Neural cell (in vitro differentiated cells): ENCODE data around the gene CCDC88A. TPM values are rescaled to one million over a fixed set of nuclear protein-coding genes. Genes with fewer than 3 reads are reported as not detected.

Experiments
- H2AFZ ChIP-seq: fragments of 200-600, 300-800 bp; sonication (generic), shearing (Covaris generic); 2 replicates; pipeline ENCODE4 v1.6.0; 2014; ENCODE audit warnings: low read depth, mild to moderate bottlenecking, antibody characterized with exemption, low read length, moderate library complexity
- H3F3A ChIP-seq: fragments of 200-600 bp; shearing (Covaris generic); 2 replicates; pipeline ENCODE4 v1.6.1; 2016; ENCODE audit warnings: mild to moderate bottlenecking, moderate library complexity, mixed read lengths, antibody characterized with exemption, low read length; ENCODE audit not compliant: insufficient read depth, poor library complexity, severe bottlenecking
- H3K27ac ChIP-seq: fragments of 200-600, 300-800 bp; sonication (generic), shearing (Covaris generic); 2 replicates; pipeline ENCODE4 v1.5.1; 2014; ENCODE audit warnings: mild to moderate bottlenecking, low read length, moderate library complexity
- H3K27me3 ChIP-seq: fragments of 300-800, 200-600 bp; sonication (generic), shearing (Covaris generic); 2 replicates; pipeline ENCODE4 v1.6.0; 2014; ENCODE audit warnings: mild to moderate bottlenecking, low read depth, low read length, moderate library complexity; ENCODE audit not compliant: insufficient read depth
- H3K36me3 ChIP-seq: fragments of 300-800, 200-600 bp; sonication (generic), shearing (Covaris generic); 2 replicates; pipeline ENCODE4 v1.5.1; 2014; ENCODE audit warnings: mild to moderate bottlenecking, antibody characterized with exemption, low read length, moderate library complexity; ENCODE audit not compliant: insufficient read depth
- H3K4me2 ChIP-seq: fragments of 300-800, 200-600 bp; sonication (generic), shearing (Covaris generic); 2 replicates; pipeline ENCODE4 v1.6.0; 2014; ENCODE audit warnings: mild to moderate bottlenecking, low read length
- H3K4me3 ChIP-seq: fragments of 300-800, 200-600 bp; sonication (generic), shearing (Covaris generic); 2 replicates; pipeline ENCODE4 v1.5.1; 2014; ENCODE audit warnings: mild to moderate bottlenecking, low read length, moderate library complexity
- H3K79me2 ChIP-seq: fragments of 200-600 bp; shearing (Covaris generic); replicated peaks from 2 replicates; pipeline ENCODE4 v1.6.0; 2014; ENCODE audit warnings: mild to moderate bottlenecking, low read length, moderate library complexity; ENCODE audit not compliant: insufficient read depth
- H3K9ac ChIP-seq: fragments of 300-800, 200-600 bp; sonication (generic), shearing (Covaris generic); 2 replicates; pipeline ENCODE4 v1.6.1; 2016; ENCODE audit warnings: mild to moderate bottlenecking, low read length, mixed read lengths
- H3K9me2 ChIP-seq: fragments of 200-600 bp; shearing (Covaris generic); 2 replicates; pipeline ENCODE4 v1.6.1; 2016; ENCODE audit warnings: mild to moderate bottlenecking, low read length, mixed read lengths; ENCODE audit not compliant: insufficient read depth
- H3K9me3 ChIP-seq: fragments of 200-600, 300-800 bp; sonication (generic), shearing (Covaris generic); 2 replicates; pipeline ENCODE4 v1.6.1; 2016; ENCODE audit warnings: mild to moderate bottlenecking, mixed run types, low read length, moderate library complexity, mixed read lengths
- H4K20me1 ChIP-seq: fragments of 200-600 bp; shearing (Covaris generic); 2 replicates; pipeline ENCODE4 v1.6.1; 2016; ENCODE audit warnings: mild to moderate bottlenecking, mixed run types; ENCODE audit not compliant: insufficient read depth
- CTCF ChIP-seq: fragments of 450-650 bp; IDR thresholded peaks from 2 replicates; pipeline ENCODE4 v1.5.1; 2014; ENCODE audit warnings: antibody characterized with exemption, mild to moderate bottlenecking, moderate library complexity; ENCODE audit not compliant: poor library complexity, severe bottlenecking
- EP300 ChIP-seq: fragments of 450-650 bp; conservative IDR thresholded peaks from 2 replicates; pipeline ENCODE4 v1.6.1; 2014; ENCODE audit warnings: antibody characterized with exemption, mild to moderate bottlenecking, moderate library complexity; ENCODE audit not compliant: poor library complexity, severe bottlenecking
- EZH2 ChIP-seq: fragments of 200-600, 300-800 bp; shearing (Covaris generic), sonication (generic); IDR thresholded peaks from 2 replicates; pipeline ENCODE4 v1.6.1; 2014; ENCODE audit warnings: antibody characterized with exemption, low read length, borderline replicate concordance, mild to moderate bottlenecking; ENCODE audit not compliant: insufficient read depth, poor library complexity, severe bottlenecking
- MXI1 ChIP-seq: fragments of 450-650 bp; conservative IDR thresholded peaks from 2 replicates; pipeline ENCODE4 v1.6.1; 2014; ENCODE audit warnings: antibody characterized with exemption, mild to moderate bottlenecking; ENCODE audit not compliant: poor library complexity, severe bottlenecking
- POLR2AphosphoS5 ChIP-seq: IDR thresholded peaks from 2 replicates; pipeline ENCODE4 v1.6.1; 2012
- RAD21 ChIP-seq: fragments of 450-650 bp; conservative IDR thresholded peaks from 2 replicates; pipeline ENCODE4 v1.6.1; 2014; ENCODE audit warnings: antibody characterized with exemption, mild to moderate bottlenecking, moderate library complexity
- REST ChIP-seq: IDR thresholded peaks from 2 replicates; pipeline ENCODE4 v1.6.1; 2012; ENCODE audit warnings: borderline replicate concordance
- SMC3 ChIP-seq: fragments of 450-650 bp; conservative IDR thresholded peaks from 2 replicates; pipeline ENCODE4 v1.6.1; 2014; ENCODE audit warnings: antibody characterized with exemption, mild to moderate bottlenecking, moderate library complexity; ENCODE audit not compliant: poor library complexity
- TAF1 ChIP-seq: IDR thresholded peaks from 2 replicates; pipeline ENCODE4 v1.6.1; 2012; ENCODE audit warnings: low read depth
- polyA plus RNA-seq: library from polyadenylated mRNA; depleted of rRNA; stranded (reverse); fragments of >200 nt; gene quantifications from 2 replicates; pipeline ENCODE4 v1.2.3, GENCODE V29; 2014

Gene CCDC88A
- polyA plus RNA-seq, 1 donor from 2014 or later = 224 TPM

GRCh38 chr2:55370208-55370607 is 49.4 kb downstream of the CCDC88A start:
- Histone ChIP-seq H3K9me3 (no peaks in the 10 kb centered on the region), H3K4me3 (no peak overlapping the region), H3K27me3 (no peaks in the 10 kb centered on the region), H2AFZ (no peak overlapping the region), H3K79me2 (no peaks in the 10 kb centered on the region), H3K27ac (no peak overlapping the region), H3K36me3 (no peaks in the 10 kb centered on the region), H3F3A (no peaks in the 10 kb centered on the region), H3K9ac (no peak overlapping the region), H4K20me1 (no peaks in the 10 kb centered on the region), H3K9me2 (no peaks in the 10 kb centered on the region), H3K4me2 (no peak overlapping the region)
- TF ChIP-seq CTCF (no peak), EP300 (no peak), RAD21 (no peak), POLR2AphosphoS5 (no peak), EZH2 (no peak), REST (no peak), TAF1 (no peak), MXI1 (no peak), SMC3 (no peak)

- no peaks in the 10 kb centered on the region for H3K36me3 ChIP-seq
- H4K20me1 ChIP-seq = no peaks in the 10 kb centered on the region
- H3K4me2 ChIP-seq = no peak overlapping the region
- no peaks in the 10 kb centered on the region for H3F3A ChIP-seq
- no peak overlapping the region for H3K4me3 ChIP-seq
- H3K9me3 ChIP-seq = no peaks in the 10 kb centered on the region
- H2AFZ ChIP-seq = no peak overlapping the region
- no peak for TF ChIP-seq EZH2
- TF ChIP-seq RAD21 = no peak
- TF ChIP-seq SMC3 = no peak
- TF ChIP-seq CTCF = no peak
- TF ChIP-seq POLR2AphosphoS5 = no peak
- TF ChIP-seq EP300 = no peak
- TF ChIP-seq TAF1 = no peak
- no peak for TF ChIP-seq REST
- no peak for TF ChIP-seq MXI1
- H3K79me2 ChIP-seq = no peaks in the 10 kb centered on the region
- H3K9me2 ChIP-seq = no peaks in the 10 kb centered on the region
- H3K27me3 ChIP-seq = no peaks in the 10 kb centered on the region
- H3K27ac ChIP-seq = no peak overlapping the region
- H3K9ac ChIP-seq = no peak overlapping the region
These were observed 54.4 kb downstream of the CCDC88A start for GRCh38 chr2:55365303-55365702.
